NCI-H2196 (cell line): ENCODE results near the gene PLA2G12A.

Experiments used
- DNase-seq: peaks from one replicate; lab custom pipeline; 2025; ENCODE audit not compliant: unreplicated experiment; lab: John Stamatoyannopoulos, UW

PLA2G12A gene

DNA sequence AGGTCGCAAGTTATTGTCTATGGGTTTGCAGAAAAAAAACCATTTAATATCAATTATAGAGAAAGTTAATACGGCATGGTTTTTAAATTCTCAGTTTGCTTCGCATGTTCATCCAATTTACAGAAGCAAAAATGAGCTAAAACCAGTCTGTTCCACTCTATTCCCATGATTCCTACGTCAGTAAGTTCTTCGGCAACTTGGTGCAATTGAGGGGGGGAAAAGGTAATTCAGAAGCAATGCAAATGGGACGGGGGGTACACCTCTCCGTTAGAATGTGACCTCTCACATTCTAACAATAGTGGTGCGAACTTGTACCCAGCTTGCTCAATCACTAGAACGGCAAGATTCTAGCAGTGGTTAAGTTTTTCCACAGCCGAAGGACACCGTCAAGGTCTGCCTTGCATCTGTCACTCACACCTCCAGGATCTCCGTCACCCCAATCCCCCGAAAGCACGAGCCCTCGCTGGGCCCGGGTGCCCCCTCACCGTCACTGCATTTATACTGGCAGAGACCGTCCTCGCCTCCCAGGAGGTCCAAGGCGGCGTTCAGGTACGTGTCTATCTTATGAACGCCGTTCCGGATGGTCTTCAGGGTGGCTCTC is 653 bp downstream of the PLA2G12A start:
- DNase-seq = no peak

DNA sequence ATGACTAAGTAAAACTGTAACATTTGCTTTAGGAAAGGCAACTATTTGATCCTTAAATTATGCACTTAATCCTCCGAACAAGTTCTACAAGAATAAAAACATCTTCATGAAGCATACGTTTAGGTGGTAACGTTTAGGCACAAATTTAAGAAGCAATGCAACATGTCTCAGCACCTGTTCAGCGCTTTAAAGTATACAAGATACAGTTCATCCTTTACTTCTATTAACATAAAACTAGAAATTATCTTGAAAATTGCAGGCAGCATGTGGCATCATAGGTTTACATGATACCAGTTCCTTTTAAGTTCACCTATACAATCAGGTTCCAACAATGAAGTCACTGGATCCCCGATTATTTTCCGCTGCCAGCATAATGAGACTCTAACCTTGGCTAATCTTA is 1.5 kb downstream of the PLA2G12A start:
- no peak for DNase-seq

DNA sequence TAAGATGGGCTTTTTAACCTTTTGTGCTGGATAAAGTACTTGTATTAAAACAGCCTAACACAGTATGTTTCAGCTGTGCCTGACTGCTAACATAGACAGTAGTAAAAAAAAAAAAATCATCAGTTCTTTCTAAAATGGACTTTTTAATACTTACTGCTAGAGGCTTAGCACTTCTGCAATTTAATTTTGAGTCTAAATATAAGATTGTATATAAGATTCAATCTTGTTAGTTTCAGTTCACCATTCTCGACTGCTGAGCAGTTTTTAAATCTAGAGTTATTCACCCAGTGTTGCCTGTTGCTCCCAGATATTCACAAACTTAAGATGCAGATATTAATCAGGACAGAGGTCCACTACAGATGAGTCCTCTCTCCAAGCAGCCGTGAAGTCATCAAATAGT is 6.8 kb downstream of the PLA2G12A start:
- no peak for DNase-seq

DNA sequence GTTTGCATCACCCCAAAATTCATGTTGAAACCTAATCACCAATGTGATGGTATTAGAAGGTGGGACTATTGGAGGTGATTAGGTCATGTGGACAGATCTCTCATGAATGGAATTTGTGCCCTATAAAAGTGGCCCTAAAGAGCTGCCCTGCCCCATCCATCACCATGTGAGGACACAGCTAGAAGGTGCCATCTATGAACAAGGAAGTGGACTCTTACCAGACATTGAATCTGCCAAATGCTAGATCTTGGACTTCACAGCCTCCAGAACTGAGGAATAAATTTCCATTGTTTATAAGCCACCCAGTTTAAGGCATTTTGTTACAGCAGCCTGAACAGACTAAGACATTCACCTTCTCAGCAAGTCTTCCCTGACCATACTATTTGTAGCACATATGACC is 7.5 kb downstream of the PLA2G12A start:
- DNase-seq = no peak

DNA sequence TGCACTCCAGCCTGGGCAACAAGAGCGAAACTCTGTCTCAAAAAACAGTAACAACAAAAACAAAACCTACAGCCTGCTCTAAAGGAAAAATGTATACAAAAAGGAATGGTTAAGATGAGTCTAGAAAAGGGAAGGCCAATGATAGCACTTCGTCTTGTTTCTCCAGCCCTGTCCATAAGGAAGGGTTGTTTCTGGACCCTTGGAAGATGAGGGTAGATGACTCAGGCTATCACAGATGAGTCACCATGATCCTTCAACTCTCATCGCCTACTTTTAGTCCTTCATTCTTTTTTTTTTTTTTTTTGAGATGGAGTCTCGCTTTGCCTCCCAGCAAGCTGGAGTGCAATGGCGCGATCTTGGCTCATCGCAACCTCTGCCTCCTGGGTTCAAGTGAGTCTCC is 8.8 kb downstream of the PLA2G12A start:
- DNase-seq = no peak

DNA sequence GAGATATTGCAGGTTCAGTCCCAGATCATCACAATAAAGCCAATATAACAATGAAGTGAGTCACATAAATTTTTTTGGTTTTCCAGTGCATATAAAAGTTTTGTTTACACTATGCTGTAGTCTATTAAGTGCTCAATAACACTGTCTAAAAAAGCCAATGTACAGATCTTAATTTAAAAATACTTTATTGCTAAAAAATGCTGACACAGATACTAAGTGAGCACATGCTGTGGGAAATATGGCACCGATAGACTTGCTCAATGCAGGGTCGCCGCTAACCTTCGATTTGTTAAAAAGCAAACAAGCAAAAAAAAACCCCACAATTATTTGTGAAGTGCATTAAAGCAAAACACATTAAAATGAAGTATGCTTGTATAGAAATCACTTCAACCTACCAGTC is 10.3 kb downstream of the PLA2G12A start:
- DNase-seq = no peak

DNA sequence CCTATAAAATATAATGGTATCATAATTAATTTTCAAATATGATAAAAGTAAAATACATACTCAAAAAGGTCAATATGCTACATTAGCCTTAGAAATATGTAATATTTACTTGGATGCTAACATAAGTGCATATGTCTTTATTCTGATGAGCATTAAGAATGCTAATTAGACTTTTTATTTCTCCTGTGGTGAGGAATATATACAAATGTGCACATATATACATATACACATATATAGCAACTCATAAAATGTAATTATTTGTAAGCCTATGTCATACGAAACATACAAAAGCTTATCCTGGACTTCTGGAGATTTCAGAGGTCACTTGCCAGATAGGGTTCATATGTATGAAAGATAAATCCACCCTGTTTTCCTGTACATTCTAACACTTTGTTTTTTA is 11.1 kb downstream of the PLA2G12A start:
- no peak for DNase-seq

DNA sequence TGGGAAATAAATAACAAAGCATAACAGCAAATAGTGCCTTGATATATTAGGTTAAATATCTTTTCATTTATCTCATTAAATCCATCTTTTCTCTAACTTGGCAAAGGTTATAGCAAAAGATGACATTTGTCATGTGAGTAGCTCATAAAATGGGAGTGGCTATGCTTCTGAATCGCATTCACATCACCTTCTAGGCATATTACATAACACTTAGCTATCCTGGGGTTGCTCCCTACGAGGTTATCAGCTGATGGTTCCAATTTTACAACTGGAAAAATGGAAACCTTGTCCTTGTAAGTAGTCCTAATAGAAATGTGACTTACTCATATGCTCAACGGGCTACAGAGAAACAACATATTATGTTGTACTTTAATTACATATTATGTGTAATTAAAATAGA is 16.4 kb downstream of the PLA2G12A start:
- DNase-seq = no peak

DNA sequence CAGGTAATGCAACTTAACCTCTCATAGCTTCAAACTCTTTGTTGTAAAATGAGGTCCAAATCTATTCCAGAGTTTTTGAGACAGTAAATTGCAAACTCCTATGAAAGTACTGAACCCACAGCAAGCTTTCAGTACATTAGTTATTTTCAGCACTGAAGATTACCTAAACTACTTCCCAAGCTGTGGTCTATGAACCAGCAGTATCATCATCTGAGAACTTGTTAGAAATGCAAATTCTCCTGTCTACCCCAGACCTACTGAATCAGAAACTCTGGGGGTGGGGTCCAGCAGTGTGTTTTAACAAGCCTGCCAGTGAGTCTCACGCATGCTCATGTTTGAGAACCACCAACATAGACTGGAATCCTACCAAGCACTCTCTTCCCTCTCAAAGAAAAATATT is 20.9 kb downstream of the PLA2G12A start:
- no peak for DNase-seq

DNA sequence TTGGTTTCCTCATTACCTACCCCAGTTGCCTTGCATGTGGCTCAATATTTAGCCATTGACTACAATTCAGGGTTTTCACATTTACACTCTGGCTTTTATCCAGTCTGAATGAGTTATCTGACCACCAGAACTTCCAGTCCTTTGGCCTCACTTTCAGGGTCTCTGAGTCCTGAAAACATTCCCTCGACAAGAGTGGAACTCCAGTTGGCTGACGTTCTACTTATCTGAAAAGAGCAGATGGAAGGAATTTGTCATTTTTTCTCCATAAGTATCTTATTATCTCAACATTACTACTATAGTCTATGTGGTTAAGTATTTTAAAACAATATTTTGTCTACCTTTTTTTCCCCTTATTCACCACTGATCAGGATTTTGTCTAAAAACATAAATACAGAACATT is 21.4 kb downstream of the PLA2G12A start:
- no peak for DNase-seq

DNA sequence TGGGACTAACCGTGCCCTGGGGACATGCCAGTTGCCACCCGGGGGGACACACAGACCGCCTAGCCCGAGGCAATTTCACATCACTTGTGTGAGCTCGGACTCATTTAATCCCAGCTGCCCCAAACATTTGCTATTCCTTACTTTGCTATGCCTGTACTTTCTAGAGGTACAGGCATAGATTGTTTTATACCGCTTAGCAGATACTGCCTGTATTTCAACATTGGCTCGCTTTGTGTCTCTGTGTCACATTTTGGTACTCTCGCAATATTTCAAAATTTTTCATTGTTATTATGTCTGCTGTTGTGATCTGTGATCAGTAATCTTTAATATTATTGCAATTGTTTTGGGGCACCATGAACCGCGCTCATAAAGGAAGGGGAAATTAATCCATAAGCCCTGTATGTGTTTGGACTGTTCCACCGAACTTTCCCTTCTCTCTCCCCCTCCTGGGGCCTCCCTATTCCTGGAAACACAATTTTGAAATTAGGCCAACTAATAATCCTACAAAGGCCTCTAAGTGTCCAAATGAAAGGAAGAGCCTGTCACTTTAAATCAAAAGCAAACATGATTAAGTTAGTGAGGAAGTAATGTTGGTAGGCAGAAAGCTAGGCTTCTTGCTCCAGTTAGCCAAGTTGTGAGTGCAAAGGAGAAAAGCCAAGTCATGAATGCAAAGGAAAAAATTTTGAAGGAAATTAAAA is 26.1 kb downstream of the PLA2G12A start:
- DNase-seq = no peak

DNA sequence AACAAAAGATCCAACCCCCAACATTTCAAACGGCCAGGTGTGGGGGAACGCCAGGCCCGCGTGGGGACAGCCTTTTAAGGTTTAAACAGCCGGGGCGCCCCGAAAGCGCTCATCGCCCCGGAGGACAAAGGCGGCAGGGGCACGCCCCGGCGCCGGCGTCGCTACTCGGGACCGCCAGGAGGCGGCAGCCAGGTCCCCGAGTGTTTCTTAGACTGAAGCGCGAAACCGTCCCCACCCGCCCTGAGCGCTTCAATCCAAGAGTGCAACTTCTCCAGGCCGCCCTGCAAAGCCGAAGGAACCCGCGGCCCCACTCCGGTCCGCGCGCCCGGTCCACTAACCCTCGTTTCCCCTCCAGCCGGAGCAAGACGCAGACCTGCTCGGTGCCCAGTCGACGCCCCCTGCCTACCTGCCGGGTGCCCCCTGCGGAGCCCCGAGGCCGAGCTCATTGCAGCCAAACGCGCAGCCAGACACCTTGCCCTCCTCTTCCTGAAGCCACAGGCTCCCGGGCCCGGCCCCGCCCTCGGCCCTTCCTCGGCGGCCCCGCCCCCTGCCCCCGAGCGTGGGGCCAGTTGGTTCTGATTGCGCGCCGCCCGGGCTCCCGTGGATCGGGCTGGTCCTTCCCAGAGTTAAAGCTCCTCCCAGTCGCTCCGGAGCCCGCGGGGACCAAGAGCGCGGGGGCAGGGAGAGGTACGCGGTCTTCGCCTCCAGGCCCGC is 26.8 kb downstream of the PLA2G12A start, which contains the start of gene CASP6:
Gene CASP6 (minus strand): TSS at position 496 of the 714 bp plus-strand sequence. CDS start 50 bp downstream, at position 446.
- DNase-seq = peak; percentile 68

DNA sequence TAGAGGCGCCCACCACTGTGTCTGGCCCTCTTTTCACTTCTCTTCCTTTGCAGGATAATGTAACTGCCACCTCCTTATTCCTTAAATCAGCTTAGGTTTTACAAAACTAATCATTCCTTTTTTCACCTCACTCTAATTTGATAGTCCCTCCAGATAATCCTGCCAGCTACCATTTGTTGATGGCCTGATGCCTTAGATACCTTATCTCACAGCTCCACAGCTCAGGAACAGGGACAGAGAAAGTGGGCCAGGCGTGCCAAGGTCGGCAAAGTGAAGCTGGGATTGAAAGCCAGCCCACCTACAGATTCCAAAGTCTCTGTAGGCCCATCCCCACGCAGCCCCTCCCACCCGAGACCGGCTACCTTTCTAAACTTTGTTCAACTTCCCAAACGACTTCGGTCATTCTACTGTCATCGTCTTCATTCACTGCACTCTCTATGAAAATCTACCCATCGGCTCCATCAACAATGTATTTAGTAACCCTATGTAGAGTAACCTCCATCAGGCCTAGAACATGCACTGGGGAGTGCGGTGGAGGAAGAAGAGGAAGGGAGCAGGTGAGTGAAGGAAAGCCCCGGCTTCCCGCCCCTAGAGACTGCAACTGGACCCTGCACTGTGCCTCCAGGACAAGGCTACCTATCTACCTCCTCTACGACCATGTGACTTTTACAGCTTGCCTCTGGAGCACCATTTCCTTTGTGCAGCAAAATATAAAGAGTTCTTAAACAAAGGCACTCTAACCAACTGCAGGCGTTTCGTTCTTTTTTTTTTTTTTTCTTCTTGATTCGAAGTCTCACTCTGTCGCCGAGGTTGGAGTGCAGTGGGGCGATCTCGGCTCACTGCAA is 28.1 kb downstream of the PLA2G12A start:
- DNase-seq = no peak

DNA sequence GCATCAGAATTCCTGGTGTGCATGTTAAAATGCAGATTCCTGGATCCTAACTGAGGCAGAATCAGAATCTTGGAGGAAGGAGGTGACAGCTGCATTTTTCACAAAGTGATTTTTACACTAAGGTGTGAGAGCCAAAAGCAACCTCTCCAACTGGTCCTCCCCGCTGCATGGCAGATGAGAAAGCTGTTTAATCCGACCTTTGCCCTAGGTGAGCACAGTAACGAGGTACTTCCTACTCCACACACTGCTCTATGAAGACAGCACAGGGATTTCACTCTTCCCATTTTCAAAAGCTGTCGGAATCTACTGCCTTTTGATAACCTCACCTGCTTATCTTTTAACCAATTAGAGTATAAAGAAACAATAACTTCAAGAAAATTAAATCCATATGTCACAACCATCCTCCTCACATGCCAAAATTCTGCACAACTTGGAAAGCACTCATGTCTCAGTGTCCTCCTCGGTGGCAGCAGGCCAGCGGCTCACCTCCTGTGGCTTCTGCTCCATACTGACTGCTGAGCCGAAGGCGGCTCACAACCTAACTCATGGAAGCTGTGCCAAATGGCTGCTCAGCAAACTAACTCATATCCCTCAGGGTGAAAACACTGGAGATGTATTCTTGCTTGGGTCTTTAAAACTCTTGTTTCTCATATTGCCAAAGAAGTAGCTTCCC is 30.2 kb downstream of the PLA2G12A start:
- DNase-seq = no peak

DNA sequence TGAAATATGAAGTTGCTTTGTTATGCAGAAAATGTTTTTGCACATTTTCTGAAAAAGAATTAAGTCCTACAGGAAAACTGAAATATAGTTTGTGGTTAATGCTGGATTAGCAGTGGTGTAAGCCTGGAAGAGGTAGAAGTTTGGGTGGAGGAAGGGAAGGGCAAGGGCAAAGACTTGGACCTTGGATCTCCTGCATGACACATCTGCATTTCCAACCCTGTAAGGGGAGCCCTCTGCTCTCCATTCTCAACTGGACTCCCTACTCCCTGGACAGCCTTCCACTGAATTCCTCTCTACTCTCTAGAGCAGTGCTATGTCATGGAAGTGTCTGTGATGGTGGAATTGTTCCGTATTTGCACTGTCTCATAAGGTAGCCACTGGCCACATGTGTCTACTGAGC is 31.2 kb downstream of the PLA2G12A start:
- DNase-seq = no peak

DNA sequence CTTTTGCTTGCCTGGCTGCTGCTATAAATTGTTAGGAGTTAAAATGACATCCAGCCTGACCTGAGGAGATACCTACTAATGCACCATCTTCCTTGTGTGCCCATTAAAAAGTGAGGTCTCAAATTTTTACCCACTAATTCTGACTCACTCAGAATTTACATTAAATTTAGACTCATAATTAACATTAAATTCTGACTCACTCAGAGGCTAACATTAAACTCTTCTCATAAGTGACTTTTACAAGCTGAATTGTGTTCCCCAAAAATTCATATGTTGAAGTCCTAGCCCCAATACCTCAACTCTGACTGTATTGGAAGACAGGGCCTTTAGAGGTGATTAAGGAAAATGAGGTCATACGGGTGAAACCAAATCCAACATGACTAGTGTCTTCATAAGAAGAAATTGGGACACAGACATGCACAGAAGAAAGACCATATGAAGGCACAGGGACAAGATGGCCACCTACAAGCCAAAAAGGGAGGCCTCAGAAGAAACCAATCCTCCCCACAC is 38.4 kb downstream of the PLA2G12A start:
- no peak for DNase-seq

DNA sequence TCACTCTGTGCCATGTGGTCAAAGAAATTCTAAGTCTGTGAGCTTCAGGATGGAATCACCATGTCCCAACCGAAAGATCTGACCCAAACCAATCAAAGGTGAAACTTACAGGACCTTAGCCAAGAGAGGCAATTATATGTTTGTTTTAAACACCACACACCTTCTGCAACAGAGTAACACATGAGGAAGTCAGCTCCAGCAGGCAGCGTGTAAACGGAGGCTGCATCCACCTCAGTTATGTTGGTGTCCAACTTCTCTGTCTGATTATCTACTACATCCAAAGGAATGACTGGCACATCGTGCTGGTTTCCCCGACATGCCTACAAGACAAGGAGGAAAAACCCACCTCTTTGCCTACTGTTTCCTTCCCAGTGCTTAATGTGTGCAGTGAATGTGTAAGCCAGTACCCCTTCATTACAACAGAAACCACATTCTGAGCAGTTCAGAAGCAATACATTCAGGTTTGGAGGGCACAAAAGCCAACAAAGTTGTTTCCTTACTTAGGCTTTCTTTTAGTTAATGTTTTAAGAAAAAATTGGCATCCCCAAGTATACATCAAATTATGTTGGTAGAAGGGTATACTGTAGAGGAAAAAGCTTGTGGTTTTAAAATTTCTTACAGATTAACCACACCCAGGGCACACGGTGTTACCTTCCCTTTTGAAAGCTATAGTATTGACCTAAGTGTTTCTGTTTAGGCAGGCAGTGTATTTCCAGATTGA is 39.0 kb downstream of the PLA2G12A start:
- no peak for DNase-seq

DNA sequence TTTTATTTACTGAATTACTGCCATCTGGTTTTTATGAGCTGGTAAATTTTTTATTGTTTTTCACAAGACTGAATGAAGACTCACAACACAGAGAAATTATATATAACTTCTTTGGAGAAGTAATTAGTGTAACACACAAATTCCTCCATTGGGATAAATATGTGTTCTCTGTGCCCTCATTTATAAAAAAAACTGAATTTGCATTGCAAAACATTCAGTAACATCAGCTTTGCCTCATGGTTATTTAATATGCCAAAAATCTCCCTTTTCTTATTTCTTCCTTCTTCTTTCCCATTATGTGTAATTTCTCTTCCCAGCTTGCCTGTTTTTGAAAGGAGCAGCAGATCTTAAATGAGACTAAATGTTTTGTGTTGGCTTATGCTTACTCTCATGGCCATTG is 45.1 kb downstream of the PLA2G12A start:
- DNase-seq = no peak

DNA sequence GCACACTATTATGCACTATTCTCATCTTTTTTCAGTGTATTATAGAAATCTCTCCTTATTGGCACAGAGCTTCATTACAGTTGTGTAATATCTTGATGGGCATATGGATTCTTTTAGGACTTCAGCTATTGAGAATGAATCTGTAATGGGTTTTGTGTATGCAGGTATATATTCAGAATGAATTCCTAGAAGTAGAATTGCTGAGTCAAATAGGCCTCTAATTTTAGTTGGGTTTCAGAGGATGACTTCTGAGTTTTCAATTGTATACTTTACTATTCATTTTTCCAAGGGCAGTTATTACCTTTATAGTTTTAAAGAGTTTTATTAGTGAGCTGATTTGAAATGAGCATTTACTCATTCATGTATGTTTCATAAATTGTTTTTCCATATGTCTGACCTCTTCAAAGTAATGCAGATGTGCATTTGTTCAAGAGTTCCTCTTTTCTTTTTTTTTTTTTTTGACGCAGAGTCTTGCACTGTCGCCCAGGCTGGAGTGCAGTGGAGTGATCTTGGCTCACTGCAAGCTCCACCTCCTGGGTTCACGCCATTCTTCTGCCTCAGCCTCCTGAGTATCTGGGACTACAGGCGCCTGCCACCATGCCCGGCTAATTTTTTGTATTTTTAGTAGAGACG is 46.1 kb downstream of the PLA2G12A start:
- no peak for DNase-seq

DNA sequence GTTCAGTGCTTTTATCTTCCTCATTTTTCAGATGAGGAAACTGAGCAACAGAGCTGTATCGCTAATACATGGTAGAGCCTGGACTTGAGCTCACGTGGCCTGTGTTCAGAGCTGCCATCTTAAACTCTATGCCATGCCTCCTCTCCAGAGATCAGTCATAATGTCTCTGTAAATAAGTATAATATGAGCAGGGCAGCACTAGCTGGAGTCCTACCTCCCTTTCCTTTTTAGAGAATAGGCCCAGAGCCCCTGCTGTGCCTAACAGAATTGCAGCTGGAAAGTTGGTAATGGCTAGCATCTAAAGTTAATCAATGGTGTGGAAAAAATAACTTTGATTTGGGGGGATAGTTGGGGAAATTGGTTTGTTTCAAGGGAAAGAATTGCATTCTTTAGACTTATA is 47.0 kb downstream of the PLA2G12A start:
- DNase-seq = no peak
